Fibroblast of lung (primary cell): Measurements from ENCODE around the gene LOXL4. TPM values are rescaled to one million over a fixed set of nuclear protein-coding genes. Genes with fewer than 3 reads are reported as not detected.

Experiments
- DNase-seq, 2 donors: peaks; one replicate each; pipeline versions ENCODE4 v3.0.0 to v3.0.0-alpha.2; 2010; ENCODE audit warnings: low read depth in 2 of 2
- H2AFZ ChIP-seq: 2 replicates; pipeline ENCODE4 v1.5.1; 2012; ENCODE audit warnings: low read length, control low read depth, inconsistent platforms
- H3K27ac ChIP-seq: 2 replicates; pipeline ENCODE4 v1.5.1; 2011; ENCODE audit warnings: low read length, control low read depth; ENCODE audit not compliant: insufficient read depth
- H3K27me3 ChIP-seq: 2 replicates; pipeline ENCODE4 v1.5.1; 2011; ENCODE audit warnings: mild to moderate bottlenecking, low read length; ENCODE audit not compliant: control insufficient read depth, insufficient read depth
- H3K36me3 ChIP-seq: 2 replicates; pipeline ENCODE4 v1.5.1; 2011; ENCODE audit warnings: low read length; ENCODE audit not compliant: control insufficient read depth, insufficient read depth
- H3K4me1 ChIP-seq: 2 replicates; pipeline ENCODE4 v1.5.1; 2011; ENCODE audit warnings: low read length; ENCODE audit not compliant: control insufficient read depth, insufficient read depth; ENCODE audit errors: extremely low read depth
- H3K4me2 ChIP-seq: 2 replicates; pipeline ENCODE4 v1.5.1; 2011; ENCODE audit warnings: low read length, control low read depth; ENCODE audit not compliant: insufficient read depth; ENCODE audit errors: extremely low read depth
- H3K4me3 ChIP-seq, 4 experiments: fragments of 200-600 bp in 1 of 4; sonication (generic) in 1 of 4; replicated peaks in 1 of 4; 2 replicates each; pipeline ENCODE4 v1.5.1; 2011 to 2016; ENCODE audit warnings: low read length in 4 of 4, low read depth in 3 of 4, mild to moderate bottlenecking in 3 of 4, control low read depth in 2 of 4, inconsistent platforms in 1 of 4, mixed read lengths in 1 of 4; ENCODE audit not compliant: insufficient read depth in 1 of 4; ENCODE audit errors: control extremely low read depth in 1 of 4
- H3K79me2 ChIP-seq: 2 replicates; pipeline ENCODE4 v1.5.1; 2012; ENCODE audit warnings: mild to moderate bottlenecking, low read length, inconsistent platforms; ENCODE audit not compliant: control insufficient read depth, insufficient read depth
- H3K9ac ChIP-seq: 2 replicates; pipeline ENCODE4 v1.5.1; 2011; ENCODE audit warnings: mild to moderate bottlenecking, low read length, control low read depth; ENCODE audit not compliant: insufficient read depth
- H3K9me3 ChIP-seq: 2 replicates; pipeline ENCODE4 v1.5.1; 2012; ENCODE audit warnings: low read depth, low read length; ENCODE audit not compliant: control insufficient read depth, insufficient read depth
- H4K20me1 ChIP-seq: 2 replicates; pipeline ENCODE4 v1.5.1; 2011; ENCODE audit warnings: low read length; ENCODE audit not compliant: control insufficient read depth, insufficient read depth; ENCODE audit errors: extremely low read depth
- CTCF ChIP-seq, 2 donors: IDR thresholded peaks in 1 of 2; conservative IDR thresholded peaks in 1 of 2; 1 replicate in 1 of 2; 2 replicates in 1 of 2; pipeline ENCODE4 v1.5.1; 2011 to 2012; ENCODE audit warnings: low read length in 2 of 2, control low read depth in 1 of 2, inconsistent platforms in 1 of 2, low read depth in 1 of 2, mild to moderate bottlenecking in 1 of 2
- EZH2 ChIP-seq: IDR thresholded peaks from 2 replicates; pipeline ENCODE4 v1.5.1; 2012; ENCODE audit warnings: low read length, control low read depth, mild to moderate bottlenecking; ENCODE audit errors: missing control alignments
- polyA plus RNA-seq, 2 donors: library from polyadenylated mRNA; depleted of rRNA in 1 of 2; stranded (reverse) in 1 of 2; unstranded in 1 of 2; fragments of >200 nt; gene quantifications; 2 replicates each; pipeline ENCODE4 v1.2.1, GENCODE V29; 2011 to 2012; ENCODE audit warnings: missing spikeins in 1 of 2
- total RNA-seq: library from RNA; depleted of rRNA; stranded (reverse); fragments of >200 nt; gene quantifications from 2 replicates; pipeline ENCODE4 v1.2.1, GENCODE V29; 2014

Gene LOXL4
- total and polyA plus RNA-seq, 2 donors (not counting 1 experiment from before 2014, with no cell fraction given) = 73.0 to 75.1 TPM

- DNase-seq = peak in 1 of 2 donors; percentile 25
- peak overlapping the region; percentile 38 for H3K27ac ChIP-seq
These were observed 2.2 kb upstream of the LOXL4 start for GRCh38 chr10:98270073-98270740.

GRCh38 chr10:98269435-98269912 is 1.5 kb upstream of the LOXL4 start:
- Histone ChIP-seq H3K4me1 (peaks cover 25% of the 10 kb centered on the region), H4K20me1 (no peaks in the 10 kb centered on the region), H3K36me3 (no peaks in the 10 kb centered on the region), H3K27ac (peak overlapping the region; percentile 69), H3K27me3 (peaks cover 9% of the 10 kb centered on the region), H3K4me2 (peak overlapping the region; percentile 64), H2AFZ (no peak overlapping the region), H3K9me3 (no peaks in the 10 kb centered on the region), H3K79me2 (no peaks in the 10 kb centered on the region), H3K9ac (no peak overlapping the region), H3K4me3 (no peak overlapping the region)
- no peak for TF ChIP-seq EZH2
- TF ChIP-seq CTCF (conservative IDR thresholded peaks at IDR 0.05 in 1 of 2, IDR thresholded peaks at IDR 0.05 in 1 of 2; ENCODE audit: low read depth in 1 of 2, low read length in 2 of 2) = no peak
- DNase-seq = peak; percentile 69 to 90

More at GRCh38 chr10:98270073-98270740, 2.2 kb upstream of the LOXL4 start:
- no peak overlapping the region for H2AFZ ChIP-seq
- H3K36me3 ChIP-seq = no peaks in the 10 kb centered on the region
- no peak overlapping the region for H3K4me2 ChIP-seq
- TF ChIP-seq EZH2 = no peak
- TF ChIP-seq CTCF (conservative IDR thresholded peaks at IDR 0.05 in 1 of 2, IDR thresholded peaks at IDR 0.05 in 1 of 2; ENCODE audit: low read depth in 1 of 2, low read length in 2 of 2) = no peak
- no peak overlapping the region for H3K4me3 ChIP-seq
- H3K79me2 ChIP-seq = no peaks in the 10 kb centered on the region
- no peak overlapping the region for H3K9ac ChIP-seq
- no peaks in the 10 kb centered on the region for H3K9me3 ChIP-seq
- H3K4me1 ChIP-seq = peaks cover 25% of the 10 kb centered on the region
- H3K27me3 ChIP-seq = peaks cover 9% of the 10 kb centered on the region
- no peaks in the 10 kb centered on the region for H4K20me1 ChIP-seq

GRCh38 chr10:98268694-98269431 is 869 bp upstream of the LOXL4 start:
- peak overlapping the region; percentile 69 for H3K27ac ChIP-seq
- no peaks in the 10 kb centered on the region for H4K20me1 ChIP-seq
- DNase-seq = peak in 1 of 2 donors; percentile 36
- peaks cover 25% of the 10 kb centered on the region for H3K4me1 ChIP-seq
- H3K9ac ChIP-seq = peak overlapping the region; percentile 60
- TF ChIP-seq EZH2 (no peak), CTCF (conservative IDR thresholded peaks at IDR 0.05 in 1 of 2, IDR thresholded peaks at IDR 0.05 in 1 of 2; ENCODE audit: low read depth in 1 of 2, low read length in 2 of 2) (no peak)
- no peaks in the 10 kb centered on the region for H3K9me3 ChIP-seq
- peak overlapping the region; percentile 64 for H3K4me2 ChIP-seq
- peak overlapping the region; percentile 20 to 62 (median 44) for H3K4me3 ChIP-seq
- peaks cover 8% of the 10 kb centered on the region for H3K27me3 ChIP-seq
- H2AFZ ChIP-seq = no peak overlapping the region
- no peaks in the 10 kb centered on the region for H3K79me2 ChIP-seq
- no peaks in the 10 kb centered on the region for H3K36me3 ChIP-seq
